ENCODE measurements around the gene CBR3.

DNA sequence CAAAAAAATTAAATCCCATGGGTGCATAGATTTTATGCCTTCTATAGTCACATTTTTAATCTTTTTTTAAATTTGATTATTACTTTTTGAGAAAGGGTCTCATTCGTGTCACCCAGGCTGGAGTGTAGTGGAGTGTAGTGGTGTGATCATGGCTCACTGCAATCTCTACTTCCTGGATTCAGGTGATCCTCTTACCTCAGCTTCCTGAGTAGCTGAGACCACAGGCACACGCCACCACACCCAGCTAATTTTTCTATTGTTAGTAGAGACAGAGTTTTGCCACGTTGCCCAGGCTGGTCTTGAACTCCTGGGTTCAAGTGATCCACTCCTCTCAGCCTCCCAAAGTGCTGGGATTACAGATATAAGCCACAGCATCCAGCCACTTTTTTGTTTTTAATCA lies 10.4 kb downstream of the CBR3 start:
- TF ChIP-seq, protein P1, sequence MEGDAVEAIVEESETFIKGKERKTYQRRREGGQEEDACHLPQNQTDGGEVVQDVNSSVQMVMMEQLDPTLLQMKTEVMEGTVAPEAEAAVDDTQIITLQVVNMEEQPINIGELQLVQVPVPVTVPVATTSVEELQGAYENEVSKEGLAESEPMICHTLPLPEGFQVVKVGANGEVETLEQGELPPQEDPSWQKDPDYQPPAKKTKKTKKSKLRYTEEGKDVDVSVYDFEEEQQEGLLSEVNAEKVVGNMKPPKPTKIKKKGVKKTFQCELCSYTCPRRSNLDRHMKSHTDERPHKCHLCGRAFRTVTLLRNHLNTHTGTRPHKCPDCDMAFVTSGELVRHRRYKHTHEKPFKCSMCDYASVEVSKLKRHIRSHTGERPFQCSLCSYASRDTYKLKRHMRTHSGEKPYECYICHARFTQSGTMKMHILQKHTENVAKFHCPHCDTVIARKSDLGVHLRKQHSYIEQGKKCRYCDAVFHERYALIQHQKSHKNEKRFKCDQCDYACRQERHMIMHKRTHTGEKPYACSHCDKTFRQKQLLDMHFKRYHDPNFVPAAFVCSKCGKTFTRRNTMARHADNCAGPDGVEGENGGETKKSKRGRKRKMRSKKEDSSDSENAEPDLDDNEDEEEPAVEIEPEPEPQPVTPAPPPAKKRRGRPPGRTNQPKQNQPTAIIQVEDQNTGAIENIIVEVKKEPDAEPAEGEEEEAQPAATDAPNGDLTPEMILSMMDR (conservative IDR thresholded peaks at IDR 0.05; ENCODE audit: low read length): no peak
- no peak for TF ChIP-seq EZH2phosphoT487 (IDR thresholded peaks at IDR 0.05; ENCODE audit: borderline replicate concordance)

Data from Loucy (cell line).